K562 (cell line): ENCODE data around the gene UBL7. TPM values are rescaled to one million over a fixed set of nuclear protein-coding genes. Genes with fewer than 3 reads are reported as not detected.

Experiments
- BCL6 ChIP-seq: fragments of 250-450 bp; sonication (Bioruptor Pico); IDR thresholded peaks from 2 replicates; pipeline ENCODE4 v1.4.0; 2020
- CAMTA2 ChIP-seq: fragments of 250-450 bp; sonication (Bioruptor Pico); conservative IDR thresholded peaks from 2 replicates; pipeline ENCODE4 v1.5.1; 2022
- CBX8 ChIP-seq: fragments of 200-600 bp; sonication (generic); IDR thresholded peaks from 2 replicates; pipeline ENCODE4 v1.6.1; 2012; ENCODE audit warnings: borderline replicate concordance, mixed run types, low read depth, mild to moderate bottlenecking, moderate library complexity, mixed read lengths, low read length, control low read depth, inconsistent platforms; ENCODE audit not compliant: poor library complexity, severe bottlenecking; ENCODE audit errors: extremely low read depth
- CREB3L1 ChIP-seq: fragments of 450-650 bp; IDR thresholded peaks from 2 replicates; pipeline ENCODE4 v1.6.1; 2014; ENCODE audit warnings: low read depth, mild to moderate bottlenecking, moderate library complexity, borderline replicate concordance
- HCFC1 ChIP-seq: IDR thresholded peaks from 2 replicates; pipeline ENCODE4 v1.6.1; 2012; ENCODE audit warnings: low read depth, low read length, improper control_type of control experiment
- HMG20B ChIP-seq: fragments of 250-450 bp; sonication (Bioruptor Pico); IDR thresholded peaks from 2 replicates; pipeline ENCODE4 v1.5.0; 2021; ENCODE audit warnings: mild to moderate bottlenecking
- HNRNPK ChIP-seq: fragments of 200-400 bp; formaldehyde crosslinking; IDR thresholded peaks from one replicate; pipeline ENCODE4 v1.6.1; 2018; ENCODE audit warnings: mild to moderate bottlenecking, low read depth, low read length; ENCODE audit not compliant: poor library complexity, severe bottlenecking
- HNRNPLL ChIP-seq: fragments of 200-400 bp; formaldehyde crosslinking; IDR thresholded peaks from 2 replicates; pipeline ENCODE4 v1.6.1; 2017; ENCODE audit warnings: low read length, low read depth, mild to moderate bottlenecking; ENCODE audit not compliant: poor library complexity, severe bottlenecking
- NCOR1 ChIP-seq: fragments of 450-650 bp; IDR thresholded peaks from 2 replicates; pipeline ENCODE4 v1.6.1; 2016; ENCODE audit warnings: mild to moderate bottlenecking, moderate library complexity
- POLR2A ChIP-seq: fragments of 450-650 bp; conservative IDR thresholded peaks from 2 replicates; pipeline ENCODE4 v1.6.1; 2016
- PRPF4 ChIP-seq: fragments of 200-400 bp; formaldehyde crosslinking; IDR thresholded peaks from one replicate; pipeline ENCODE4 v1.6.1; 2017; ENCODE audit warnings: low read length, low read depth, mild to moderate bottlenecking; ENCODE audit not compliant: insufficient read depth, poor library complexity, severe bottlenecking
- RBM22 ChIP-seq: fragments of 200-400 bp; formaldehyde crosslinking; IDR thresholded peaks from 2 replicates; pipeline ENCODE4 v1.6.1; 2018; ENCODE audit warnings: low read length, low read depth; ENCODE audit not compliant: poor library complexity, severe bottlenecking
- TCF7L2 ChIP-seq: fragments of 150-350 bp; IDR thresholded peaks from 2 replicates; pipeline ENCODE4 v1.6.1; 2016; ENCODE audit warnings: low read depth, mild to moderate bottlenecking, low read length, moderate library complexity
- TRIM28 ChIP-seq: fragments of 450-650 bp; IDR thresholded peaks from 2 replicates; pipeline ENCODE4 v1.6.1; 2017
- ZBED1 ChIP-seq: IDR thresholded peaks from 2 replicates; pipeline ENCODE4 v1.6.1; 2014
- ZNF24 ChIP-seq: fragments of 450-650 bp; IDR thresholded peaks from 2 replicates; pipeline ENCODE4 v1.6.1; 2016
- ZNF644 ChIP-seq: fragments of 200-800 bp; sonication (Bioruptor generic); IDR thresholded peaks from 2 replicates; pipeline ENCODE4 v1.6.1; 2016; ENCODE audit warnings: low read depth, missing genetic modification characterization, missing compliant biosample characterization
- ZNF707 ChIP-seq: fragments of 250-450 bp; sonication (Bioruptor Pico); conservative IDR thresholded peaks from 2 replicates; pipeline ENCODE4 v1.8.0; 2022; ENCODE audit warnings: inconsistent platforms, mild to moderate bottlenecking, moderate library complexity
- ZNF77 ChIP-seq: fragments of 250-450 bp; sonication (Bioruptor Pico); IDR thresholded peaks from 2 replicates; pipeline ENCODE4 v1.5.0; 2020
- polyA plus RNA-seq, 8 experiments: library from polyadenylated mRNA; depleted of rRNA in 4 of 8; stranded (reverse) in 5 of 8; unstranded in 3 of 8; fragments of >200 nt; fragmentation: Nextera tagmentation in 2 of 8; fragmentation: Illumina TruSeq in 1 of 8; extraction: Ambion mirVana in 2 of 8; extraction: Trizol in 1 of 8; gene quantifications; 2 replicates each; pipeline versions ENCODE4 v1.2.1 to v1.2.3, GENCODE V29; 2011 to 2014; ENCODE audit warnings: inconsistent platforms in 1 of 8, missing spikeins in 1 of 8
- total RNA-seq, 7 experiments: library from RNA; depleted of rRNA in 6 of 7; stranded (reverse); fragments of >200 nt in 6 of 7; fragmentation: Illumina TruSeq in 2 of 7; extraction: Trizol in 2 of 7; gene quantifications; 2 replicates each; pipeline versions ENCODE4 v1.2.1 to v1.2.3, GENCODE V29; 2011 to 2021; ENCODE audit warnings: low replicate concordance in 1 of 7
- TF ChIP-seq, protein P1 (sequence below): IDR thresholded peaks from 2 replicates; pipeline ENCODE4 v1.6.1; 2014; ENCODE audit warnings: antibody characterized with exemption
- TF ChIP-seq, protein P2 (sequence below): IDR thresholded peaks from 2 replicates; pipeline ENCODE4 v1.6.1; 2012; ENCODE audit warnings: low read depth, low read length, improper control_type of control experiment, borderline replicate concordance
- TF ChIP-seq, protein P3 (sequence below): fragments of 450-650 bp; formaldehyde crosslinking; IDR thresholded peaks from 2 replicates; pipeline ENCODE4 v1.4.0; 2022; ENCODE audit warnings: missing genetic modification characterization

The UBL7 gene
- total and polyA plus RNA-seq, 9 of the 15 experiments (the other 6 are each of a cell fraction or from before 2014, with no cell fraction given) = 19.2 to 63.4 (median 44.9) TPM

DNA sequence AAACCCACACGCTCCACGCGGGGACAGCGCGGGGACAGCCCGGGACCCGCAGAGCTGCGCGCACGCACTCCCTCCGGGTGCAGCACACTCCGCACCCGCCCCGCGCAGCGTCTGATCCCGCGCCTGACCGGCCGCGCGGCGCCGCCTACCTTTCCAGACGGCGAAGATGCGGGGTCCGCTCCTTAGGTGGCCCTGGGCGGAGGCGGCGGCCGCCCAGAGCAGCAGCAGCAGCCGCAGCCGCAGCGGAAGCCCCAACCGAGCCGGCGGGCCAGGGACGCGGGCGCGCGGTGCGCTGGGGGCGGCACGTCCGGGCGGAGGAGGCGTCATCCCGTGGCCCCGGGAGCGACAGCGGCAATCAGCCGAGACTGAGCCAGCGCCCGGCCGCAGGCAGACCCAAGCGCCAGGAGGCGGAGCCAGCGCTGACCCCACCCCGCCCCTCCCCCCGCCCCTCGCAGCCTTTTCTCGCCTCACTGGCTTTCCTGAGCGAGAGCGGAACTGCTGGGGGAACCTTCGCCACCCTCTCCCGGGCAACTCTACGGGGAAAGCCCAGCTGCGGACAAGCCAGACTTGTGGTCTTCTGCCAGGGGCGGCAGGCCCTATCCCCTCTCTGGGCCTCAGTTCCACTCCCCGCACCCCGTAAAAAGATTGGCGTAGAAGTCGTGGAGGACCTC, 27.2 kb downstream of the UBL7 start, which contains the start of gene SEMA7A (continued):
- TF ChIP-seq, protein P1, sequence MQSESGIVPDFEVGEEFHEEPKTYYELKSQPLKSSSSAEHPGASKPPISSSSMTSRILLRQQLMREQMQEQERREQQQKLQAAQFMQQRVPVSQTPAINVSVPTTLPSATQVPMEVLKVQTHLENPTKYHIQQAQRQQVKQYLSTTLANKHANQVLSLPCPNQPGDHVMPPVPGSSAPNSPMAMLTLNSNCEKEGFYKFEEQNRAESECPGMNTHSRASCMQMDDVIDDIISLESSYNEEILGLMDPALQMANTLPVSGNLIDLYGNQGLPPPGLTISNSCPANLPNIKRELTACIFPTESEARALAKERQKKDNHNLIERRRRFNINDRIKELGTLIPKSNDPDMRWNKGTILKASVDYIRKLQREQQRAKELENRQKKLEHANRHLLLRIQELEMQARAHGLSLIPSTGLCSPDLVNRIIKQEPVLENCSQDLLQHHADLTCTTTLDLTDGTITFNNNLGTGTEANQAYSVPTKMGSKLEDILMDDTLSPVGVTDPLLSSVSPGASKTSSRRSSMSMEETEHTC = no peak
- no peak for TF ChIP-seq TCF7L2
- TF ChIP-seq POLR2A = peak; percentile 64; the same call in 1 of the 2 replicates
- no peak for TF ChIP-seq NCOR1
- TF ChIP-seq CREB3L1 = no peak
- 0 out of 2 replicates have a peak, but pooled peaks have one; percentile 32 for TF ChIP-seq ZNF644 (tag)
- TF ChIP-seq, protein P2, sequence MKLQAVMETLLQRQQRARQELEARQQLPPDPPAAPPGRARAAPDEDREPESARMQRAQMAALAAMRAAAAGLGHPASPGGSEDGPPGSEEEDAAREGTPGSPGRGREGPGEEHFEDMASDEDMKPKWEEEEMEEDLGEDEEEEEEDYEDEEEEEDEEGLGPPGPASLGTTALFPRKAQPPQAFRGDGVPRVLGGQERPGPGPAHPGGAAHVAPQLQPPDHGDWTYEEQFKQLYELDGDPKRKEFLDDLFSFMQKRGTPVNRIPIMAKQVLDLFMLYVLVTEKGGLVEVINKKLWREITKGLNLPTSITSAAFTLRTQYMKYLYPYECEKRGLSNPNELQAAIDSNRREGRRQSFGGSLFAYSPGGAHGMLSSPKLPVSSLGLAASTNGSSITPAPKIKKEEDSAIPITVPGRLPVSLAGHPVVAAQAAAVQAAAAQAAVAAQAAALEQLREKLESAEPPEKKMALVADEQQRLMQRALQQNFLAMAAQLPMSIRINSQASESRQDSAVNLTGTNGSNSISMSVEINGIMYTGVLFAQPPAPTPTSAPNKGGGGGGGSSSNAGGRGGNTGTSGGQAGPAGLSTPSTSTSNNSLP = no peak
- TF ChIP-seq HCFC1 = no peak
- no peak for TF ChIP-seq BCL6 (CRISPR knock-in tag)
- no peak for TF ChIP-seq HMG20B (CRISPR knock-in tag)
- TF ChIP-seq CAMTA2 (CRISPR knock-in tag) = no peak
- no peak for TF ChIP-seq PRPF4
- TF ChIP-seq RBM22 = no peak
- TF ChIP-seq, protein P3, sequence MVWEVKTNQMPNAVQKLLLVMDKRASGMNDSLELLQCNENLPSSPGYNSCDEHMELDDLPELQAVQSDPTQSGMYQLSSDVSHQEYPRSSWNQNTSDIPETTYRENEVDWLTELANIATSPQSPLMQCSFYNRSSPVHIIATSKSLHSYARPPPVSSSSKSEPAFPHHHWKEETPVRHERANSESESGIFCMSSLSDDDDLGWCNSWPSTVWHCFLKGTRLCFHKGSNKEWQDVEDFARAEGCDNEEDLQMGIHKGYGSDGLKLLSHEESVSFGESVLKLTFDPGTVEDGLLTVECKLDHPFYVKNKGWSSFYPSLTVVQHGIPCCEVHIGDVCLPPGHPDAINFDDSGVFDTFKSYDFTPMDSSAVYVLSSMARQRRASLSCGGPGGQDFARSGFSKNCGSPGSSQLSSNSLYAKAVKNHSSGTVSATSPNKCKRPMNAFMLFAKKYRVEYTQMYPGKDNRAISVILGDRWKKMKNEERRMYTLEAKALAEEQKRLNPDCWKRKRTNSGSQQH (CRISPR knock-in tag) = no peak
- TF ChIP-seq TRIM28 = no peak
- no peak for TF ChIP-seq CBX8
- TF ChIP-seq ZBED1 = no peak
- TF ChIP-seq HNRNPK = peak; percentile 27
- TF ChIP-seq ZNF24 = peak; percentile 40; the same call in 1 of the 2 replicates
- no peak for TF ChIP-seq ZNF707 (CRISPR knock-in tag)
- TF ChIP-seq HNRNPLL = peak; percentile 54
- no peak for TF ChIP-seq ZNF77 (CRISPR knock-in tag)
